Left ventricle myocardium inferior (tissue), 1 donor: ENCODE data around the gene ATP8B1. TPM values are rescaled to one million over a fixed set of nuclear protein-coding genes. Genes with fewer than 3 reads are reported as not detected.

Experiments used
- DNase-seq: peaks from one replicate; pipeline ENCODE4 v3.0.0-alpha.2; 2020
- H3K27ac ChIP-seq: fragments of 200-600 bp; replicated peaks from 2 replicates; pipeline ENCODE4 v1.8.0; 2021
- H3K27me3 ChIP-seq: fragments of 200-600 bp; 2 replicates; pipeline ENCODE4 v1.8.0; 2021; ENCODE audit warnings: low read depth
- H3K36me3 ChIP-seq: fragments of 200-600 bp; 2 replicates; pipeline ENCODE4 v1.8.0; 2021
- H3K4me1 ChIP-seq: fragments of 200-600 bp; 2 replicates; pipeline ENCODE4 v1.8.0; 2021
- H3K4me3 ChIP-seq: fragments of 200-600 bp; 2 replicates; pipeline ENCODE4 v1.8.0; 2021; ENCODE audit warnings: mild to moderate bottlenecking, moderate library complexity
- H3K9me3 ChIP-seq: fragments of 200-600 bp; replicated peaks from 2 replicates; pipeline ENCODE4 v1.8.0; 2021
- intact Hi-C: fragments of 100-400 bp; cut with micrococcal nuclease; formaldehyde crosslinking; loops from one replicate; pipeline ENCODE4 v1.11.0; 2022
- total RNA-seq: library from RNA; stranded (reverse); fragmentation: NEBNext Ultra II Directional; extraction: Animal tissue kit (Norgen Biotek cat#: 25700); gene quantifications from one replicate; pipeline ENCODE4 v1.2.1, GENCODE V29; 2021
- TF ChIP-seq, protein P1 (sequence below): fragments of 200-600 bp; IDR thresholded peaks from 2 replicates; pipeline ENCODE4 v1.8.0; 2021; ENCODE audit warnings: antibody characterized with exemption, mild to moderate bottlenecking, borderline replicate concordance
- donor health status: DM: no; HTN: yes; CAD: no; lungs with severe emphysema.

Gene ATP8B1
- total RNA-seq, 1 donor from 2014 or later: 8.6 TPM

DNA sequence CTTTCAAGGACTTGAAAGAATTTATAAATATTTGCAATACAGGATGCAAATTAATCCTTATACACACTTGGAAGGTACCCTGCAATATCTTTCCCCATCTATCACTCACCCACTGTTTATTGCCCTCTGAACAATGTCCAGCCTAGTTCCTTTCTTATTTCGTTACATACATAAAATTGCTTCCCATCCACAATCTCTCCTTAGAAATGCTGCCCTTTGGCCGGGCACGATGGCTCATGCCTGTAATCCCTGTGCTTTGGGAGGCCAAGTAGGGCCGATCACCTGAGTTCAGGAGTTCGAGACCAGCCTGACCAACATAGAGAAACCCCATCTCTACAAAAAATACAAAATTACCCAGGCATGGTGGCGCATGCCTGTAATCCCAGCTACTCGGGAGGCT lies 41.2 kb upstream of the ATP8B1 start:
- intact Hi-C loops: no loop called here
- Histone ChIP-seq H3K9me3 (no peaks in the 10 kb centered on the region), H3K36me3 (no peaks in the 10 kb centered on the region), H3K4me1 (peaks cover 14% of the 10 kb centered on the region), H3K27ac (no peak overlapping the region), H3K27me3 (no peaks in the 10 kb centered on the region), H3K4me3 (no peak overlapping the region)
- no peak for DNase-seq
- TF ChIP-seq, protein P1, sequence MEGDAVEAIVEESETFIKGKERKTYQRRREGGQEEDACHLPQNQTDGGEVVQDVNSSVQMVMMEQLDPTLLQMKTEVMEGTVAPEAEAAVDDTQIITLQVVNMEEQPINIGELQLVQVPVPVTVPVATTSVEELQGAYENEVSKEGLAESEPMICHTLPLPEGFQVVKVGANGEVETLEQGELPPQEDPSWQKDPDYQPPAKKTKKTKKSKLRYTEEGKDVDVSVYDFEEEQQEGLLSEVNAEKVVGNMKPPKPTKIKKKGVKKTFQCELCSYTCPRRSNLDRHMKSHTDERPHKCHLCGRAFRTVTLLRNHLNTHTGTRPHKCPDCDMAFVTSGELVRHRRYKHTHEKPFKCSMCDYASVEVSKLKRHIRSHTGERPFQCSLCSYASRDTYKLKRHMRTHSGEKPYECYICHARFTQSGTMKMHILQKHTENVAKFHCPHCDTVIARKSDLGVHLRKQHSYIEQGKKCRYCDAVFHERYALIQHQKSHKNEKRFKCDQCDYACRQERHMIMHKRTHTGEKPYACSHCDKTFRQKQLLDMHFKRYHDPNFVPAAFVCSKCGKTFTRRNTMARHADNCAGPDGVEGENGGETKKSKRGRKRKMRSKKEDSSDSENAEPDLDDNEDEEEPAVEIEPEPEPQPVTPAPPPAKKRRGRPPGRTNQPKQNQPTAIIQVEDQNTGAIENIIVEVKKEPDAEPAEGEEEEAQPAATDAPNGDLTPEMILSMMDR: no peak

DNA sequence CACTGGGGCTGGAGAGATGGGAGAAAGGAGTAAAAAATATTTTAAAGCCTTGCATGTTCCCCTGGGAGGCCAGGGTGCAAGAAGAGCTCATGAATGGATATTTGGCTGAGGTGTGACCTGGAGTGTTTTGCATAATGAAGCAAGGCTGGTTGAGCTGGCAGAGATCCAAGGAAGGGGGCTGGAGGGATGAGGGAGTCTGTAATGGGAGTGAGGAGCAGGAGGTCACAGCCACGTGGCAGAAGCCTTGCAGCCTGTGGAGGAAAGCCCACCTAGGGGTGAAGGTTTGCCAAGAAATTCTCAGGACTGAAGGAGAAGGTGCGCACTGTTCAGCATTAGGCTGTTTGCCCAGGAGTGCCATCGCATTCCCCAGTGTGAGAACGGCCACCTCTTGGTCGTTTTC lies 40.3 kb upstream of the ATP8B1 start:
- intact Hi-C loops: no loop called here
- TF ChIP-seq, protein P1: no peak

DNA sequence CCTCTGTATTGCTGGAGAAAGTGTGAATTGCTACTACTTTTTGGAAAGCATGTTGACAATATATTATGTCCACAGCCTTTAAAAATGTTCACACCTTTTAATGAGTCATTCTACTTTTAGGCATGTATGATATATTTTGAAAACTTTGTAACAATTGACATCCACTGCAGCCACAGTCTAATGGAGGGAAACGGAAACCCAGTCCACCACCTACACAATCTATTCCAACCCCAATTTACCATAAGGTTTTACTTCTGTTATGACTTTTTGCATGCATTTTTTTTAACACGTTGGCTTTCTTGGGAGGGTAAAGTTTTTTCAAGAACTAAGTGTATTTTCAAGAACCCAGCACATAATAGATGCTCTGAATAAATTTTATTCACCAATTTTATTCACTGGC lies 38.5 kb upstream of the ATP8B1 start:
- TF ChIP-seq, protein P1: no peak
- intact Hi-C loops: no loop called here
- H3K27ac ChIP-seq: no peak overlapping the region
- no peaks in the 10 kb centered on the region for H3K27me3 ChIP-seq
- DNase-seq: no peak
- no peaks in the 10 kb centered on the region for H3K36me3 ChIP-seq
- H3K4me1 ChIP-seq: peaks cover 11% of the 10 kb centered on the region
- no peak overlapping the region for H3K4me3 ChIP-seq
- H3K9me3 ChIP-seq: no peaks in the 10 kb centered on the region

More for the DNA sequence above, 40.3 kb upstream of the ATP8B1 start:
- no peaks in the 10 kb centered on the region for H3K36me3 ChIP-seq
- no peak for DNase-seq
- peaks cover 14% of the 10 kb centered on the region for H3K4me1 ChIP-seq
- H3K9me3 ChIP-seq: no peaks in the 10 kb centered on the region
- H3K27ac ChIP-seq: no peak overlapping the region
- H3K4me3 ChIP-seq: no peak overlapping the region
- no peaks in the 10 kb centered on the region for H3K27me3 ChIP-seq

DNA sequence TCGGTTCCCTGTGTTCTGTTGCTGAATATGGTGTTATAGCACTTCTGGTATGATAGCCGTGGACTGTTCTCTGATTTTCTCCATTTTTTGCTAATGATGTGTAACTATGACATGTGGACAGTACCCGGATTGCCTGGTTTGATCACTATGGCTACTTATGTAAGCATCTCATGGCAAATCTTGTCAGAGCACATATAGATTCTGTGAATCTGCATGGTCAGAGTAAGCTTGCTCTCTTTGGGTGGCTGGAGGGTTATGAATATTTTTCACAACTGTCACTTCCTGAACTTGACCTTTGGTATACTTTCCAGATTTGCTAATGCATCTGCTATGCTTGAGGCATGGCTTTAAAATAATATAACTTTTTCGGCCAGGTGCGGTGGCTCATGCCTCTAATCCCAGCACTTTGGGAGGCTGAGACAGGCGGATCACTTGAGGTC lies 36.8 kb upstream of the ATP8B1 start:
- Histone ChIP-seq H3K4me1 (no peaks in the 10 kb centered on the region), H3K4me3 (no peak overlapping the region), H3K9me3 (no peaks in the 10 kb centered on the region), H3K27me3 (no peaks in the 10 kb centered on the region), H3K27ac (no peak overlapping the region), H3K36me3 (no peaks in the 10 kb centered on the region)
- TF ChIP-seq, protein P1: no peak
- no peak for DNase-seq
- intact Hi-C loops: no loop called here

DNA sequence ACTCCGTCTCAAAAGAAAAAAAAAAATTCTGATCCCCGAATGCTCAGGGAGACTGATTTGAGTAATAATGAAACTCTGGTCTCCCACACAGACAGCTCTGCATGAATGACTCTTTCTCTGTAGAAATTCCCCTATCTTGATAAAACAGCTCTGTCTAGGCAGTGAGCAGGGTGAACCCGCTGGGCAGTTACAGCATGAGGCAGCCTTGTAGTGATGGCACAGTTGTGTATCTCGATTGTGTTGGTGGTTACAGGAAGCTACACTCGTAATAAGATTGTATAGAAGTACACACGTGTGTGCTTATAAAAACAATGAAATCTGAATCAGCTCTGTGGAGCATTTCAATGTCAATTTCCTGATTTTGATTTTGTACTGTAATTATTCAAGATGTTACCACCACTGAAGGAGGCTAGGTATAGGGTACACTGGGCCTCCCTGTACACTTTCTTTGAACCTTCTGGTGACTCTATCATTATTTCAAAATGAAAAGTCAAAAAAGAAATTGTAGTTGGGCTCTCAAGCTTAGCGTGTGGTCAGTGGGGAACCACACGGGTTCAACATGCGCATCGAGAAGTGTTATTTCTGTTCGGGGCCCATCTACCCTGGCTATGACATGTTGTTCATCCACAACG lies 34.9 kb upstream of the ATP8B1 start:
- no peaks in the 10 kb centered on the region for H3K36me3 ChIP-seq
- intact Hi-C loops: no loop called here
- DNase-seq: no peak
- H3K9me3 ChIP-seq: no peaks in the 10 kb centered on the region
- H3K4me3 ChIP-seq: no peak overlapping the region
- no peaks in the 10 kb centered on the region for H3K4me1 ChIP-seq
- TF ChIP-seq, protein P1: no peak
- no peaks in the 10 kb centered on the region for H3K27me3 ChIP-seq
- no peak overlapping the region for H3K27ac ChIP-seq
